GM19328 (cell line): ENCODE data around the gene SAP30.

ENCODE experiments used
- ATAC-seq: cut with Tn5 transposase; IDR thresholded peaks from one replicate; pipeline ENCODE4 v1.9.1; 2021; ENCODE audit warnings: mild to moderate bottlenecking, moderate library complexity; ENCODE audit not compliant: unreplicated experiment

Gene SAP30

DNA sequence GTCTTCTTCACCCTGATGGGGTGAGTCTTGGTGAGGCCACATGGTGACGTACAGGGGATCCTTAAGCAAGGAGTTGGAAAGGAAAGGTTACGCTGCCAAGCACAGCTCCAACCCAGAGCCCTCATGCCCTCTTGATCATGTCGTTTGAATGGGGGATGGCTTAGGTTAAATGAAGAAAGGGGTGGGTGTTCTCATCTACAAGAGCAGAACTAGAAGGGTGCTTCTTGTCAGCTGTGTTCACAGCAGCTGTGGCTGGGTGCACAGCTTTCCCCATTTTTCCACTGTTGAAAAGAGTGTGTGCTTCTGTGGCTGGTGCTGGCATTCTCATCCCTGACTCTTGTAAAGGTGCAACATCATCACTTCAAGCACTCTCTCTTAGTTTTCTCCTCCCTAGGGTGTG is 43.7 kb downstream of the SAP30 start:
- ATAC-seq = no peak

- ATAC-seq = no peak
These were observed 44.3 kb downstream of the SAP30 start for GRCh38 chr4:173415092-173415491.

DNA sequence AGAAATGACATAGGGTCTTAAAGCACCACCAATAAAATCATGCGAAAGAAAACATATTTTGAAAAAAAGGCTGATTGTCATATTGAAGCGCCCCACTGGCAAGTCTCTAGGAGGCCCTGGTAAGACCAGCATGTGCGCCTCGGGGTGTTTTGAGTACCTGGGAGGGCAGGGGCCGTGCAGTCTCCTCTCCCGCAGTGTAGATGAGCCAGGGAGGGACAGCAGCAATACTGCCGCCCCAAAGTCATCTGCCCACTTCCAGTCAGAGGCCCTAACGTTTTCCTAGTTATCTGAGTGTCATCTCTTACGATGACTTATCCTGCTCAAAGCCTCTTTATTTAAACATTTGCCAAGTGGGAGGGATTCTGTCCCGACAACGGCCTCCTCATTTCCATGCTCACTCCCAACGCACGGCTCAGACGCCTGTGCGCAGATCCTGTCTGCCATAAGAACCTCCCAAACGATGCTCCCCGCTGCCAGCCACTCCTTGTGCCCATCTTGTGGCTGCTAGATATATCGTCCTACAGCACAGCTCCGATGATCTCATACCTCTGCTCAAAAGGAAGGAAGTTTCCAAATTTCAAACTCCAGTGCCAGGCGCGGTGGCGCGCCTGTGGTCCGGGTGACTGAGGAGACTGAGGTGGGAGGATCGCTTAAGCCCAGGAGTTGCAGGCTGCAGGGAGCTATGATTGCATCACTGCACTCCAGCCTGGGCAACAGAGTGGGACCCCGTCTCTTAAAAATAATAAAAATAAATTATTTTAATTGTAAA is 45.3 kb downstream of the SAP30 start:
- no peak for ATAC-seq

DNA sequence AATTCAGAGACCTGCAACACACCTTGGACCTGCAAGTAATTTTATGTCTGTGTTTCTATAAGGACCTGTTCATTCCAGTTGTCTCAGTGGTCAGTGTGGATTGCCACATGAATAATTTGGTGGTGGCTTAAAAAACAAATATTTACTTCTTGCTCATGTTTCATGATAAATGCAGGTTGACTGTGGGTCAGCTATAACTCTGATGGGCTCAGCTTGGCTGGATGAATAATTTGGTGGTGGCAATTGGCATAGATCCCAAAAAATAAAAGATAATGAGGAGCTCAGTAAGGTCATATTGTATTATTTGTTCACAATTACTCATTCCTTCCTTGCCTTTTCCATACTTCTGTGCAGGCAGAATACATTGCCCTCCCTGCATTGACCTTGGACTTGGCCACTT is 47.1 kb downstream of the SAP30 start:
- no peak for ATAC-seq

DNA sequence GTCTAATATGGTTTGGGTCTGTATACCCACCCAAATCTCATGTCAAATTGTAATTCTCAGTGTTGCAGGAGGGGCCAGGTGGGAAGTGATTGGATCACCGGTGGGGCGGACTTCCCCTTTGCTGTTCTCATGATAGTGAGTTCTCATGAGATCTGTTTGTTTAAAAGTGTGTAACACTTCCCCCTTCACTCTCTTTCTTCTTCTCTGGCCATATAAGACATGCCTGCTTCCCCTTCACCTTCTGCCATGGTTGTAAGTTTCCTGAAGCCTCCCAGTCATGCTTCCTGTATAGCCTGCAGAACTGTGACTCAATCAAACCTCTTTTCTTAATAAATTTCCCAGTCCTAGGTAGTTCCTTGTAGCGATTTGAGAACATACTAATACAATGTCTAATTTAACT is 47.9 kb downstream of the SAP30 start:
- ATAC-seq = no peak

- no peak for ATAC-seq
These were observed 49.6 kb downstream of the SAP30 start for GRCh38 chr4:173420324-173420752.

- ATAC-seq = no peak
These were observed 50.0 kb downstream of the SAP30 start for GRCh38 chr4:173420801-173421200.

GRCh38 chr4:173424899-173425805 is 54.4 kb downstream of the SAP30 start:
- no peak for ATAC-seq

GRCh38 chr4:173426064-173426463 is 55.3 kb downstream of the SAP30 start:
- no peak for ATAC-seq
